Large intestine (tissue), 1 donor: Measurements from ENCODE around the gene ABI2. TPM values are rescaled to one million over a fixed set of nuclear protein-coding genes. Genes with fewer than 3 reads are reported as not detected.

Experiments used
- polyA plus RNA-seq: library from polyadenylated mRNA; unstranded; fragments of 120-200 nt; gene quantifications from one replicate; pipeline ENCODE4 v1.2.1, GENCODE V29; 2013

ABI2 gene
- polyA plus RNA-seq, 1 donor = 27.7 TPM

Other genes with a start within 250 kb of the ABI2 start
- gene CYP20A1, start 89.4 kb upstream of the ABI2 start, polyA plus RNA-seq = 16.8 TPM
- 21.2 TPM for gene RAPH1, start 206.9 kb downstream of the ABI2 start, polyA plus RNA-seq